ENCODE results near the gene TMEM165. TPM values are rescaled to one million over a fixed set of nuclear protein-coding genes. Genes with fewer than 3 reads are reported as not detected.
A peak's percentile ranks its signal among the peaks of the same experiment; 100 is the strongest.

TMEM165 gene
- total RNA-seq, 3 donors from 2014 or later (not counting 1 experiment from before 2014, with no cell fraction given) = 86.9 to 113 (median 102) TPM

- Mint-ChIP-seq H3K4me3 (no peak overlapping the region), H3K27ac (peak overlapping the region in 1 of 2 donors; percentile 22), H3K4me1 (peaks cover 9 to 19% of the 10 kb centered on the region in 2 donors), H3K36me3 (peaks cover 5% of the 10 kb centered on the region), H3K9me3 (no peaks in the 10 kb centered on the region), H3K27me3 (ENCODE audit: low read depth in 2 of 2) (no peaks in the 10 kb centered on the region)
- TF ChIP-seq CTCF (IDR thresholded peaks at IDR 0.05) = no peak
- peaks cover 46% of the 10 kb centered on the region for H3K36me3 ChIP-seq (ENCODE audit: control insufficient read depth, insufficient read depth, low read length)
- no peaks in the 10 kb centered on the region for H3K9me3 ChIP-seq (ENCODE audit: control insufficient read depth, insufficient read depth, low read length)
- no peaks in the 10 kb centered on the region for H3K4me1 ChIP-seq (ENCODE audit: control insufficient read depth, insufficient read depth, low read length)
- H3K27me3 ChIP-seq (ENCODE audit: control insufficient read depth, insufficient read depth, low read length) = no peaks in the 10 kb centered on the region
- DNase-seq (no peak), ATAC-seq (no peak)
- H3K4me3 ChIP-seq (ENCODE audit: low read length) = no peak overlapping the region
- H3K27ac ChIP-seq (ENCODE audit: low read length) = no peak overlapping the region
- intact Hi-C loops (cut with micrococcal nuclease) = no loop called here
- WGBS (ENCODE audit: insufficient coverage) = 97% methylated on average over 5 of the region's 5 CpGs
Observed at GRCh38 chr4:55437356-55437796, 41.6 kb downstream of the TMEM165 start.

- no peak for TF ChIP-seq CTCF (IDR thresholded peaks at IDR 0.05)
- no peak overlapping the region for H3K27ac Mint-ChIP-seq
- H3K27me3 ChIP-seq (ENCODE audit: control insufficient read depth, insufficient read depth, low read length) = no peaks in the 10 kb centered on the region
- H3K9me3 ChIP-seq (ENCODE audit: control insufficient read depth, insufficient read depth, low read length) = no peaks in the 10 kb centered on the region
- peaks cover 9 to 23% of the 10 kb centered on the region in 2 donors for H3K4me1 Mint-ChIP-seq
- DNase-seq = no peak
- no peaks in the 10 kb centered on the region for H3K9me3 Mint-ChIP-seq
- no peaks in the 10 kb centered on the region for H3K4me1 ChIP-seq (ENCODE audit: control insufficient read depth, insufficient read depth, low read length)
- H3K27me3 Mint-ChIP-seq (ENCODE audit: low read depth in 2 of 2) = no peaks in the 10 kb centered on the region
- peaks cover 47% of the 10 kb centered on the region for H3K36me3 ChIP-seq (ENCODE audit: control insufficient read depth, insufficient read depth, low read length)
- no peak overlapping the region for H3K4me3 Mint-ChIP-seq
- peaks cover 5% of the 10 kb centered on the region for H3K36me3 Mint-ChIP-seq
- 92% methylated on average over 2 of the region's 3 CpGs for whole genome bisulfite sequencing (ENCODE audit: insufficient coverage)
- H3K27ac ChIP-seq (ENCODE audit: low read length) = no peak overlapping the region
- no peak for ATAC-seq
- H3K4me3 ChIP-seq (ENCODE audit: low read length) = no peak overlapping the region
- intact Hi-C loops (cut with micrococcal nuclease) = no loop called here
Observed at GRCh38 chr4:55437823-55438222, 42.1 kb downstream of the TMEM165 start.

GRCh38 chr4:55438314-55438713, 42.6 kb downstream of the TMEM165 start:
- WGBS (ENCODE audit: insufficient coverage) = 100% methylated on average over 2 of the region's 2 CpGs
- H3K36me3 Mint-ChIP-seq = peaks cover 5% of the 10 kb centered on the region
- H3K9me3 Mint-ChIP-seq = no peaks in the 10 kb centered on the region
- Histone ChIP-seq H3K36me3 (ENCODE audit: control insufficient read depth, insufficient read depth, low read length) (peaks cover 43% of the 10 kb centered on the region), H3K27ac (ENCODE audit: low read length) (no peak overlapping the region), H3K4me3 (ENCODE audit: low read length) (no peak overlapping the region), H3K9me3 (ENCODE audit: control insufficient read depth, insufficient read depth, low read length) (no peaks in the 10 kb centered on the region), H3K4me1 (ENCODE audit: control insufficient read depth, insufficient read depth, low read length) (no peaks in the 10 kb centered on the region), H3K27me3 (ENCODE audit: control insufficient read depth, insufficient read depth, low read length) (no peaks in the 10 kb centered on the region)
- DNase-seq (no peak), ATAC-seq (no peak)
- H3K4me3 Mint-ChIP-seq = no peak overlapping the region
- intact Hi-C loops (cut with micrococcal nuclease) = no loop called here
- TF ChIP-seq CTCF (IDR thresholded peaks at IDR 0.05) = no peak
- no peak overlapping the region for H3K27ac Mint-ChIP-seq
- H3K27me3 Mint-ChIP-seq (ENCODE audit: low read depth in 2 of 2) = no peaks in the 10 kb centered on the region
- peaks cover 9 to 23% of the 10 kb centered on the region in 2 donors for H3K4me1 Mint-ChIP-seq

- no peak for TF ChIP-seq CTCF (IDR thresholded peaks at IDR 0.05)
- no peak for DNase-seq
- H3K4me1 ChIP-seq (ENCODE audit: control insufficient read depth, insufficient read depth, low read length) = no peaks in the 10 kb centered on the region
- no peaks in the 10 kb centered on the region for H3K27me3 ChIP-seq (ENCODE audit: control insufficient read depth, insufficient read depth, low read length)
- peaks cover 5% of the 10 kb centered on the region for H3K36me3 Mint-ChIP-seq
- no peak overlapping the region for H3K27ac ChIP-seq (ENCODE audit: low read length)
- no peaks in the 10 kb centered on the region for H3K9me3 ChIP-seq (ENCODE audit: control insufficient read depth, insufficient read depth, low read length)
- no peak overlapping the region for H3K27ac Mint-ChIP-seq
- no peaks in the 10 kb centered on the region for H3K27me3 Mint-ChIP-seq (ENCODE audit: low read depth in 2 of 2)
- no peaks in the 10 kb centered on the region for H3K9me3 Mint-ChIP-seq
- H3K4me3 Mint-ChIP-seq = no peak overlapping the region
- intact Hi-C loops (cut with micrococcal nuclease) = no loop called here
- H3K4me1 Mint-ChIP-seq = peaks cover 9 to 23% of the 10 kb centered on the region in 2 donors
- H3K36me3 ChIP-seq (ENCODE audit: control insufficient read depth, insufficient read depth, low read length) = peaks cover 44% of the 10 kb centered on the region
- ATAC-seq = no peak
- no peak overlapping the region for H3K4me3 ChIP-seq (ENCODE audit: low read length)
Observed at GRCh38 chr4:55439023-55439422, 43.3 kb downstream of the TMEM165 start.

Measured in natural killer cell (primary cell).